K562 (cell line): ENCODE results near the gene CFHR5. TPM values are rescaled to one million over a fixed set of nuclear protein-coding genes. Genes with fewer than 3 reads are reported as not detected.

ENCODE experiments used
- ARNT ChIP-seq, 2 experiments: fragments of 450-650 bp; IDR thresholded peaks; 2 replicates each; pipeline ENCODE4 v1.6.1; 2016; ENCODE audit warnings: mild to moderate bottlenecking in 1 of 2
- DIDO1 ChIP-seq: fragments of 450-650 bp; IDR thresholded peaks from 2 replicates; pipeline ENCODE4 v1.6.1; 2016; ENCODE audit warnings: low read depth, missing biosample characterization, missing genetic modification characterization
- EP300 ChIP-seq: IDR thresholded peaks from 2 replicates; pipeline ENCODE4 v1.6.1; 2012; ENCODE audit warnings: low read length, improper control_type of control experiment
- ETV6 ChIP-seq, 3 experiments: fragments of 150-350 bp in 1 of 3; sonication (generic) in 1 of 3; formaldehyde crosslinking in 1 of 3; IDR thresholded peaks; 2 replicates each; pipeline versions ENCODE4 v1.6.1 to v1.8.0; 2014 to 2022; ENCODE audit warnings: borderline replicate concordance in 2 of 3, low read depth in 2 of 3, antibody characterized with exemption in 1 of 3, low read length in 1 of 3, mild to moderate bottlenecking in 1 of 3, missing genetic modification reagents in 1 of 3
- MEF2A ChIP-seq: IDR thresholded peaks from 2 replicates; pipeline ENCODE4 v1.6.1; 2011; ENCODE audit warnings: low read depth, mild to moderate bottlenecking, low read length, moderate library complexity; ENCODE audit not compliant: control insufficient read depth
- MGA ChIP-seq: fragments of 450-650 bp; IDR thresholded peaks from 2 replicates; pipeline ENCODE4 v1.6.1; 2016; ENCODE audit warnings: mild to moderate bottlenecking, moderate library complexity
- NFIX ChIP-seq: fragments of 250-450 bp; sonication (Bioruptor Pico); IDR thresholded peaks from 2 replicates; pipeline ENCODE4 v1.4.0; 2020; ENCODE audit warnings: low read depth, mild to moderate bottlenecking, moderate library complexity
- NR3C1 ChIP-seq: sonication (generic); formaldehyde crosslinking; IDR thresholded peaks from 2 replicates; pipeline ENCODE4 v1.8.1; 2022; ENCODE audit warnings: missing genetic modification reagents
- RAD51 ChIP-seq: fragments of 450-650 bp; IDR thresholded peaks from 2 replicates; pipeline ENCODE4 v1.7.1; 2016; ENCODE audit warnings: low read depth, mild to moderate bottlenecking, borderline replicate concordance
- SAFB2 ChIP-seq: fragments of 200-400 bp; formaldehyde crosslinking; IDR thresholded peaks from 2 replicates; pipeline ENCODE4 v1.6.1; 2018; ENCODE audit warnings: borderline replicate concordance, low read length, low read depth, moderate library complexity; ENCODE audit not compliant: severe bottlenecking
- SMARCE1 ChIP-seq: fragments of 450-650 bp; IDR thresholded peaks from 2 replicates; pipeline ENCODE4 v1.7.1; 2016; ENCODE audit warnings: mild to moderate bottlenecking
- SREBF1 ChIP-seq: fragments of 150-350 bp; IDR thresholded peaks from 2 replicates; pipeline ENCODE4 v1.6.1; 2014; ENCODE audit warnings: antibody characterized with exemption, low read depth, low read length, borderline replicate concordance
- ZBTB8A ChIP-seq: fragments of 450-650 bp; IDR thresholded peaks from 2 replicates; pipeline ENCODE4 v1.6.1; 2018; ENCODE audit warnings: mild to moderate bottlenecking, moderate library complexity; ENCODE audit not compliant: partially characterized antibody
- polyA plus RNA-seq, 8 experiments: library from polyadenylated mRNA; depleted of rRNA in 4 of 8; stranded (reverse) in 5 of 8; unstranded in 3 of 8; fragments of >200 nt; fragmentation: Nextera tagmentation in 2 of 8; fragmentation: Illumina TruSeq in 1 of 8; extraction: Ambion mirVana in 2 of 8; extraction: Trizol in 1 of 8; gene quantifications; 2 replicates each; pipeline versions ENCODE4 v1.2.1 to v1.2.3, GENCODE V29; 2011 to 2014; ENCODE audit warnings: inconsistent platforms in 1 of 8, missing spikeins in 1 of 8
- total RNA-seq, 7 experiments: library from RNA; depleted of rRNA in 6 of 7; stranded (reverse); fragments of >200 nt in 6 of 7; fragmentation: Illumina TruSeq in 2 of 7; extraction: Trizol in 2 of 7; gene quantifications; 2 replicates each; pipeline versions ENCODE4 v1.2.1 to v1.2.3, GENCODE V29; 2011 to 2021; ENCODE audit warnings: low replicate concordance in 1 of 7
- TF ChIP-seq, protein P1 (sequence below): sonication (generic); formaldehyde crosslinking; IDR thresholded peaks from 2 replicates; pipeline ENCODE4 v1.8.1; 2022; ENCODE audit warnings: missing genetic modification reagents
- TF ChIP-seq, protein P2 (sequence below): IDR thresholded peaks from 2 replicates; pipeline ENCODE4 v1.6.1; 2011; ENCODE audit not compliant: insufficient read length; ENCODE audit errors: extremely low read depth

CFHR5 gene
- total and polyA plus RNA-seq, 9 of the 15 experiments (the other 6 are each of a cell fraction or from before 2014, with no cell fraction given), result not detected

DNA sequence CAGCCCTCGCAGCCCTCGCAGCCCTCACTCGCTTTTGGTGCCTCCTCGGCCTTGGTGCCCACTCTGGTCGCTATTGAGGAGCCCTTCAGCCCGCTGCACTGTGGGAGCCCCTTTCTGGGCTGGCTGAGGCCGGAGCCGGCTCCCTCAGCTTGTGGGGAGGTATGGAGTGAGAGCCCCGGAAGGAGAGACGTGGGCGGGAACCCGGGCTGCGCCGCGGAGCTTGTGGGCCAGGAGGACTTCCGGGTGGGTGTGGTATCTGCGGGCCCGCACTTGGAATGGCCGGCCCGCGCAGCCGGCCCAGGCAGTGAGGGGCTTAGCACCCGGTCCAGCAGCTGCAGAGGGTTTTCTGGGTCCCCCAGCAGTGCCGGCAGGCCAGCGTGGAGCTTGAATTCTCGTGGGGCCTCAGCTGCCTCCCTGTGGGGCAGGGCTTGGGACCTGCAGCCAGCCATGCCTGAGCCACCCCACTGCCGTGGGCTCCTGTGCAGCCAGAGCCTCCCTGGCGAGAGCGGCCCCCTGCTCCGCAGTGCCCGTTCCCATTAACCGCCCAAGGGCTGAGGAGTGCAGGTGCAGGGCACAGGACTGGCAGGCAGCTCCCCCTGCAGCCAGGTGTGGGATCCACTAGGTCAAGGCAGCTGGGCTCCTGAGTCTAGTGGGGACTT, 43.7 kb upstream of the CFHR5 start (continued):
- TF ChIP-seq MGA (peak; percentile 74), DIDO1 (tag) (no peak), SMARCE1 (no peak), MEF2A (no peak), ARNT (IDR thresholded peaks at IDR 0.05) (no peak), ZBTB8A (no peak), NFIX (no peak), EP300 (no peak), RAD51 (no peak), ETV6 (IDR thresholded peaks at IDR 0.05; ENCODE audit: borderline replicate concordance in 1 of 2, low read depth in 2 of 2, low read length in 1 of 2) (no peak), ETV6 (CRISPR knock-in tag; IDR thresholded peaks at IDR 0.05; ENCODE audit: borderline replicate concordance) (no peak), NR3C1 (CRISPR knock-in tag) (no peak), SREBF1 (no peak), SAFB2 (no peak)
- TF ChIP-seq, protein P1, sequence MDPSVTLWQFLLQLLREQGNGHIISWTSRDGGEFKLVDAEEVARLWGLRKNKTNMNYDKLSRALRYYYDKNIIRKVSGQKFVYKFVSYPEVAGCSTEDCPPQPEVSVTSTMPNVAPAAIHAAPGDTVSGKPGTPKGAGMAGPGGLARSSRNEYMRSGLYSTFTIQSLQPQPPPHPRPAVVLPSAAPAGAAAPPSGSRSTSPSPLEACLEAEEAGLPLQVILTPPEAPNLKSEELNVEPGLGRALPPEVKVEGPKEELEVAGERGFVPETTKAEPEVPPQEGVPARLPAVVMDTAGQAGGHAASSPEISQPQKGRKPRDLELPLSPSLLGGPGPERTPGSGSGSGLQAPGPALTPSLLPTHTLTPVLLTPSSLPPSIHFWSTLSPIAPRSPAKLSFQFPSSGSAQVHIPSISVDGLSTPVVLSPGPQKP (CRISPR knock-in tag), result no peak
- TF ChIP-seq, protein P2, sequence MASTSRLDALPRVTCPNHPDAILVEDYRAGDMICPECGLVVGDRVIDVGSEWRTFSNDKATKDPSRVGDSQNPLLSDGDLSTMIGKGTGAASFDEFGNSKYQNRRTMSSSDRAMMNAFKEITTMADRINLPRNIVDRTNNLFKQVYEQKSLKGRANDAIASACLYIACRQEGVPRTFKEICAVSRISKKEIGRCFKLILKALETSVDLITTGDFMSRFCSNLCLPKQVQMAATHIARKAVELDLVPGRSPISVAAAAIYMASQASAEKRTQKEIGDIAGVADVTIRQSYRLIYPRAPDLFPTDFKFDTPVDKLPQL, result no peak
